ENCODE data around the gene PKP2.
A peak's percentile ranks its signal among the peaks of the same experiment; 100 is the strongest.

The PKP2 gene

GRCh38 chr12:32896432-32897280 is at the start of gene PKP2:
PKP2 (minus strand) TSS chr12:32896777; CDS start chr12:32896731, 46 bp downstream.
- Histone ChIP-seq H3K27me3 (no peaks in the 10 kb centered on the region), H3K27ac (0 out of 2 replicates have a peak within 1 kb of the TSS, but pooled peaks have one; percentile 22), H4K20me1 (no peaks in the 10 kb centered on the region), H3K9ac (peak within 1 kb of the TSS; percentile 64; the same call in 1 of the 2 replicates), H3K4me1 (no peaks in the 10 kb centered on the region), H3K4me3 (peak within 1 kb of the TSS; percentile 71), H3K36me3 (no peaks in the 10 kb centered on the region), H3K9me3 (no peaks in the 10 kb centered on the region), H3K4me2 (peak within 1 kb of the TSS; percentile 79)
- TF ChIP-seq Cebpa-rat (IDR thresholded peaks at IDR 0.05) = no peak

- Histone ChIP-seq H3K4me3 (no peak overlapping the region), H3K9ac (no peak overlapping the region), H3K4me2 (no peak overlapping the region), H3K36me3 (no peaks in the 10 kb centered on the region), H4K20me1 (no peaks in the 10 kb centered on the region), H3K9me3 (no peaks in the 10 kb centered on the region), H3K27me3 (no peaks in the 10 kb centered on the region), H3K4me1 (no peaks in the 10 kb centered on the region), H3K27ac (no peak overlapping the region)
- no peak for TF ChIP-seq Cebpa-rat (IDR thresholded peaks at IDR 0.05)
These were observed 47.6 kb upstream of the PKP2 start for GRCh38 chr12:32944195-32944594.

- Histone ChIP-seq H3K27me3 (no peaks in the 10 kb centered on the region), H4K20me1 (no peaks in the 10 kb centered on the region), H3K9ac (no peak overlapping the region), H3K27ac (no peak overlapping the region), H3K36me3 (no peaks in the 10 kb centered on the region), H3K4me1 (no peaks in the 10 kb centered on the region), H3K4me2 (no peak overlapping the region), H3K9me3 (no peaks in the 10 kb centered on the region), H3K4me3 (no peak overlapping the region)
- no peak for TF ChIP-seq Cebpa-rat (IDR thresholded peaks at IDR 0.05)
These were observed 43.2 kb upstream of the PKP2 start for GRCh38 chr12:32939801-32940200.

GRCh38 chr12:32926963-32927362 is 30.4 kb upstream of the PKP2 start:
- Histone ChIP-seq H4K20me1 (no peaks in the 10 kb centered on the region), H3K27me3 (no peaks in the 10 kb centered on the region), H3K9me3 (no peaks in the 10 kb centered on the region), H3K4me2 (no peak overlapping the region), H3K27ac (no peak overlapping the region), H3K36me3 (no peaks in the 10 kb centered on the region), H3K4me1 (no peaks in the 10 kb centered on the region), H3K9ac (no peak overlapping the region), H3K4me3 (no peak overlapping the region)
- no peak for TF ChIP-seq Cebpa-rat (IDR thresholded peaks at IDR 0.05)

GRCh38 chr12:32926356-32926755 is 29.8 kb upstream of the PKP2 start:
- H3K4me1 ChIP-seq = no peaks in the 10 kb centered on the region
- H3K27ac ChIP-seq = no peak overlapping the region
- no peaks in the 10 kb centered on the region for H3K27me3 ChIP-seq
- no peaks in the 10 kb centered on the region for H3K36me3 ChIP-seq
- H4K20me1 ChIP-seq = no peaks in the 10 kb centered on the region
- no peaks in the 10 kb centered on the region for H3K9me3 ChIP-seq
- TF ChIP-seq Cebpa-rat (IDR thresholded peaks at IDR 0.05) = no peak
- H3K4me2 ChIP-seq = no peak overlapping the region
- no peak overlapping the region for H3K9ac ChIP-seq
- H3K4me3 ChIP-seq = no peak overlapping the region

- H3K4me2 ChIP-seq = no peak overlapping the region
- no peak overlapping the region for H3K4me3 ChIP-seq
- no peaks in the 10 kb centered on the region for H4K20me1 ChIP-seq
- H3K9ac ChIP-seq = no peak overlapping the region
- H3K9me3 ChIP-seq = no peaks in the 10 kb centered on the region
- TF ChIP-seq Cebpa-rat (IDR thresholded peaks at IDR 0.05) = no peak
- no peaks in the 10 kb centered on the region for H3K4me1 ChIP-seq
- no peaks in the 10 kb centered on the region for H3K36me3 ChIP-seq
- H3K27ac ChIP-seq = no peak overlapping the region
- no peaks in the 10 kb centered on the region for H3K27me3 ChIP-seq
These were observed 26.1 kb upstream of the PKP2 start for GRCh38 chr12:32922546-32923297.

GRCh38 chr12:32921397-32921796 is 24.8 kb upstream of the PKP2 start:
- Histone ChIP-seq H4K20me1 (no peaks in the 10 kb centered on the region), H3K9ac (no peak overlapping the region), H3K27me3 (no peaks in the 10 kb centered on the region), H3K4me2 (no peak overlapping the region), H3K4me1 (no peaks in the 10 kb centered on the region), H3K9me3 (no peaks in the 10 kb centered on the region), H3K4me3 (no peak overlapping the region), H3K27ac (no peak overlapping the region), H3K36me3 (no peaks in the 10 kb centered on the region)
- TF ChIP-seq Cebpa-rat (IDR thresholded peaks at IDR 0.05) = no peak

- Histone ChIP-seq H3K9me3 (no peaks in the 10 kb centered on the region), H3K27ac (no peak overlapping the region), H3K4me1 (no peaks in the 10 kb centered on the region), H4K20me1 (no peaks in the 10 kb centered on the region), H3K4me2 (no peak overlapping the region), H3K36me3 (no peaks in the 10 kb centered on the region), H3K9ac (no peak overlapping the region), H3K27me3 (no peaks in the 10 kb centered on the region), H3K4me3 (no peak overlapping the region)
- no peak for TF ChIP-seq Cebpa-rat (IDR thresholded peaks at IDR 0.05)
These were observed 24.0 kb upstream of the PKP2 start for GRCh38 chr12:32920506-32921085.

GRCh38 chr12:32918890-32919801 is 22.6 kb upstream of the PKP2 start:
- H3K9me3 ChIP-seq = no peaks in the 10 kb centered on the region
- no peak overlapping the region for H3K4me2 ChIP-seq
- no peaks in the 10 kb centered on the region for H3K36me3 ChIP-seq
- H4K20me1 ChIP-seq = no peaks in the 10 kb centered on the region
- H3K27me3 ChIP-seq = no peaks in the 10 kb centered on the region
- no peak overlapping the region for H3K9ac ChIP-seq
- H3K27ac ChIP-seq = no peak overlapping the region
- no peak for TF ChIP-seq Cebpa-rat (IDR thresholded peaks at IDR 0.05)
- H3K4me3 ChIP-seq = no peak overlapping the region
- H3K4me1 ChIP-seq = no peaks in the 10 kb centered on the region

All from BLaER1 (cell line).